Naive B cell (primary cell): ENCODE measurements around the gene CDK17. TPM values are rescaled to one million over a fixed set of nuclear protein-coding genes. Genes with fewer than 3 reads are reported as not detected.
"Not testable (repeated sequence)": the region's sequence is repeated elsewhere in the genome, so short reads cannot be mapped to it uniquely, and the experiment has no call there.

ENCODE experiments used
- ATAC-seq, 2 donors: fragments of 150-1000 bp; cut with Tn5 transposase; 2 replicates each; pipeline ENCODE4 v1.10.0; 2021; ENCODE audit warnings: low read depth in 2 of 2, mild to moderate bottlenecking in 2 of 2, moderate library complexity in 2 of 2
- DNase-seq: peaks from one replicate; pipeline ENCODE4 v3.0.0; 2022
- H3K27ac Mint-ChIP-seq, 6 donors: one replicate each; pipeline ENCODE4 v1.8.0; 2020 to 2022; ENCODE audit warnings: mild to moderate bottlenecking in 6 of 6, mixed read lengths in 6 of 6, moderate library complexity in 5 of 6, inconsistent platforms in 2 of 6
- H3K27me3 Mint-ChIP-seq, 3 donors: one replicate each; pipeline ENCODE4 v1.8.0; 2021 to 2022; ENCODE audit warnings: mixed read lengths in 3 of 3, mild to moderate bottlenecking in 1 of 3
- H3K36me3 Mint-ChIP-seq, 2 donors: one replicate each; pipeline ENCODE4 v1.8.0; 2020 to 2022; ENCODE audit warnings: mixed read lengths in 2 of 2, inconsistent platforms in 1 of 2, mild to moderate bottlenecking in 1 of 2
- H3K4me1 Mint-ChIP-seq, 3 donors: one replicate each; pipeline ENCODE4 v1.8.0; 2020 to 2022; ENCODE audit warnings: mixed read lengths in 3 of 3, inconsistent platforms in 1 of 3, mild to moderate bottlenecking in 1 of 3, moderate library complexity in 1 of 3
- H3K4me3 Mint-ChIP-seq, 8 donors: one replicate each; pipeline ENCODE4 v1.8.0; 2020 to 2022; ENCODE audit warnings: mild to moderate bottlenecking in 8 of 8, mixed read lengths in 8 of 8, moderate library complexity in 8 of 8, inconsistent platforms in 2 of 8
- H3K9me3 Mint-ChIP-seq, 7 donors: one replicate each; pipeline ENCODE4 v1.8.0; 2020 to 2022; ENCODE audit warnings: mixed read lengths in 7 of 7, mild to moderate bottlenecking in 5 of 7, inconsistent platforms in 2 of 7, moderate library complexity in 1 of 7
- polyA plus RNA-seq, 6 donors: library from polyadenylated mRNA; unstranded; fragments of 300-500 nt; fragmentation: Illumina TruSeq; gene quantifications; one replicate each; pipeline ENCODE4 v1.2.3, GENCODE V29; 2021; ENCODE audit warnings: low read depth in 6 of 6

CDK17 gene
- polyA plus RNA-seq, 6 donors from 2014 or later, result 21.4 to 39.0 (median 23.9) TPM

- no peak overlapping the region for H3K4me3 Mint-ChIP-seq
- no peak overlapping the region for H3K27ac Mint-ChIP-seq
- H3K36me3 Mint-ChIP-seq, result no peaks in the 10 kb centered on the region
Measured at GRCh38 chr12:96431067-96431466, 30.8 kb upstream of the CDK17 start.

GRCh38 chr12:96427269-96427729 is 27.1 kb upstream of the CDK17 start:
- Mint-ChIP-seq H3K9me3 (no peaks in the 10 kb centered on the region), H3K4me1 (no peaks in the 10 kb centered on the region), H3K4me3 (no peak overlapping the region), H3K27ac (peak overlapping the region in 1 of 6 donors; percentile 48), H3K27me3 (peaks cover 0 to 6% (median 0%) of the 10 kb centered on the region in 3 donors), H3K36me3 (no peaks in the 10 kb centered on the region)
- DNase-seq (no peak), ATAC-seq (no peak)

More at GRCh38 chr12:96431067-96431466, 30.8 kb upstream of the CDK17 start:
- DNase-seq (no peak), ATAC-seq (no peak)
- no peaks in the 10 kb centered on the region for H3K9me3 Mint-ChIP-seq
- peaks cover 0 to 6% (median 4%) of the 10 kb centered on the region in 3 donors for H3K4me1 Mint-ChIP-seq
- H3K27me3 Mint-ChIP-seq, result peaks cover 0 to 6% (median 0%) of the 10 kb centered on the region in 3 donors

- no peak for DNase-seq
- H3K4me3 Mint-ChIP-seq, result no peak overlapping the region
- no peaks in the 10 kb centered on the region for H3K36me3 Mint-ChIP-seq
- no peak for ATAC-seq
- peaks cover 0 to 6% (median 0%) of the 10 kb centered on the region in 3 donors for H3K27me3 Mint-ChIP-seq
- peaks cover 2 to 4% (median 2%) of the 10 kb centered on the region in 3 donors for H3K4me1 Mint-ChIP-seq
- H3K9me3 Mint-ChIP-seq, result no peaks in the 10 kb centered on the region
- H3K27ac Mint-ChIP-seq, result peak overlapping the region in 1 of 6 donors; percentile 70
Measured at GRCh38 chr12:96425951-96426350, 25.7 kb upstream of the CDK17 start.

GRCh38 chr12:96425321-96425720 is 25.1 kb upstream of the CDK17 start:
- Mint-ChIP-seq H3K4me1 (peaks cover 4 to 7% (median 4%) of the 10 kb centered on the region in 3 donors), H3K27ac (peak overlapping the region in 1 of 6 donors; percentile 4), H3K9me3 (no peaks in the 10 kb centered on the region), H3K27me3 (peaks cover 0 to 6% (median 0%) of the 10 kb centered on the region in 3 donors), H3K4me3 (no peak overlapping the region), H3K36me3 (no peaks in the 10 kb centered on the region)
- ATAC-seq, result no peak
- DNase-seq, result no peak

GRCh38 chr12:96424601-96425000 is 24.4 kb upstream of the CDK17 start:
- no peak for ATAC-seq
- Mint-ChIP-seq H3K9me3 (peaks cover 0 to 2% (median 0%) of the 10 kb centered on the region in 7 donors), H3K4me3 (no peak overlapping the region), H3K4me1 (peaks cover 11 to 13% (median 11%) of the 10 kb centered on the region in 3 donors), H3K27me3 (peaks cover 0 to 6% (median 0%) of the 10 kb centered on the region in 3 donors), H3K36me3 (no peaks in the 10 kb centered on the region), H3K27ac (no peak overlapping the region)
- DNase-seq, result no peak

GRCh38 chr12:96422192-96422591 is 22.0 kb upstream of the CDK17 start:
- Mint-ChIP-seq H3K9me3 (peaks cover 0 to 2% (median 0%) of the 10 kb centered on the region in 7 donors), H3K4me3 (no peak overlapping the region), H3K27ac (no peak overlapping the region), H3K4me1 (peaks cover 11 to 15% (median 14%) of the 10 kb centered on the region in 3 donors), H3K36me3 (no peaks in the 10 kb centered on the region), H3K27me3 (peaks cover 0 to 3% (median 0%) of the 10 kb centered on the region in 3 donors)
- ATAC-seq (no peak), DNase-seq (no peak)

- ATAC-seq, result no peak
- H3K4me3 Mint-ChIP-seq, result peak overlapping the region in 6 of 8 donors; percentile 17 to 74 (median 48)
- H3K27me3 Mint-ChIP-seq, result no peaks in the 10 kb centered on the region
- no peaks in the 10 kb centered on the region for H3K36me3 Mint-ChIP-seq
- H3K27ac Mint-ChIP-seq, result peak overlapping the region in 3 of 6 donors; percentile 19 to 79 (median 37)
- H3K9me3 Mint-ChIP-seq, result peaks cover 0 to 2% (median 0%) of the 10 kb centered on the region in 7 donors
- DNase-seq, result no peak
- peaks cover 11 to 15% (median 14%) of the 10 kb centered on the region in 3 donors for H3K4me1 Mint-ChIP-seq
Measured at GRCh38 chr12:96421014-96421413, 20.8 kb upstream of the CDK17 start.

- DNase-seq (no peak), ATAC-seq (no peak)
- Mint-ChIP-seq H3K9me3 (peaks cover 0 to 2% (median 0%) of the 10 kb centered on the region in 7 donors), H3K36me3 (no peaks in the 10 kb centered on the region), H3K27me3 (no peaks in the 10 kb centered on the region), H3K4me1 (peaks cover 11 to 15% (median 14%) of the 10 kb centered on the region in 3 donors), H3K4me3 (peak overlapping the region in 1 of 8 donors; percentile 73), H3K27ac (peak overlapping the region in 1 of 6 donors; percentile 87)
Measured at GRCh38 chr12:96420277-96420835, 20.1 kb upstream of the CDK17 start.

GRCh38 chr12:96419576-96420276 is 19.5 kb upstream of the CDK17 start:
- H3K27me3 Mint-ChIP-seq, result no peaks in the 10 kb centered on the region
- DNase-seq (no peak), ATAC-seq (peak; percentile 45 to 83)

GRCh38 chr12:96417688-96418087 is 17.4 kb upstream of the CDK17 start:
- not testable (repeated sequence) for H3K36me3 Mint-ChIP-seq, DNase-seq

More at GRCh38 chr12:96419576-96420276, 19.5 kb upstream of the CDK17 start:
- Mint-ChIP-seq H3K27ac (peak overlapping the region in 1 of 6 donors; percentile 87), H3K4me1 (peaks cover 11 to 15% (median 14%) of the 10 kb centered on the region in 3 donors), H3K9me3 (peaks cover 0 to 2% (median 0%) of the 10 kb centered on the region in 7 donors), H3K4me3 (no peak overlapping the region), H3K36me3 (no peaks in the 10 kb centered on the region)

GRCh38 chr12:96416033-96416799 is 16.0 kb upstream of the CDK17 start:
- Mint-ChIP-seq H3K27me3 (peaks cover 0 to 6% (median 0%) of the 10 kb centered on the region in 3 donors), H3K9me3 (peaks cover 0 to 2% (median 0%) of the 10 kb centered on the region in 7 donors), H3K36me3 (no peaks in the 10 kb centered on the region), H3K4me3 (no peak overlapping the region), H3K27ac (no peak overlapping the region), H3K4me1 (peaks cover 11 to 14% (median 14%) of the 10 kb centered on the region in 3 donors)
- ATAC-seq (no peak), DNase-seq (no peak)

More at GRCh38 chr12:96417688-96418087, 17.4 kb upstream of the CDK17 start:
- H3K4me3 Mint-ChIP-seq, ATAC-seq, H3K9me3 Mint-ChIP-seq, H3K27ac Mint-ChIP-seq, H3K27me3 Mint-ChIP-seq: not testable (repeated sequence)
- peaks cover 11 to 15% (median 14%) of the 10 kb centered on the region in 3 donors for H3K4me1 Mint-ChIP-seq

GRCh38 chr12:96414637-96415036 is 14.4 kb upstream of the CDK17 start:
- Mint-ChIP-seq H3K27me3 (peaks cover 0 to 6% (median 0%) of the 10 kb centered on the region in 3 donors), H3K4me3 (no peak overlapping the region), H3K9me3 (no peaks in the 10 kb centered on the region), H3K36me3 (no peaks in the 10 kb centered on the region), H3K27ac (no peak overlapping the region), H3K4me1 (peaks cover 2 to 4% (median 4%) of the 10 kb centered on the region in 3 donors)
- ATAC-seq, result no peak
- no peak for DNase-seq

GRCh38 chr12:96412431-96412830 is 12.2 kb upstream of the CDK17 start:
- H3K4me3 Mint-ChIP-seq, result no peak overlapping the region
- ATAC-seq (no peak), DNase-seq (no peak)
- no peaks in the 10 kb centered on the region for H3K9me3 Mint-ChIP-seq
- peaks cover 11 to 14% (median 14%) of the 10 kb centered on the region in 3 donors for H3K4me1 Mint-ChIP-seq
- no peak overlapping the region for H3K27ac Mint-ChIP-seq
- H3K36me3 Mint-ChIP-seq, result no peaks in the 10 kb centered on the region
- H3K27me3 Mint-ChIP-seq, result peaks cover 0 to 6% (median 0%) of the 10 kb centered on the region in 3 donors
